Tibial nerve (tissue), 3 donors: ENCODE results near the gene TBL1XR1.

Source experiments
- CTCF ChIP-seq, 5 experiments: fragments of 200-600 bp in 3 of 5; fragments of 450-650 bp in 2 of 5; sonication (generic) in 3 of 5; IDR thresholded peaks; one replicate each; pipeline ENCODE4 v1.5.1; 2016 to 2019; ENCODE audit warnings: antibody characterized with exemption in 5 of 5, mild to moderate bottlenecking in 3 of 5, moderate library complexity in 2 of 5
- POLR2A ChIP-seq, 2 donors: fragments of 450-650 bp; IDR thresholded peaks; one replicate each; pipeline ENCODE4 v1.6.1; 2017; ENCODE audit warnings: antibody characterized with exemption in 2 of 2, mild to moderate bottlenecking in 2 of 2, moderate library complexity in 2 of 2

GRCh38 chr3:177162742-177163141, 34.5 kb downstream of the TBL1XR1 start:
- no peak for TF ChIP-seq CTCF (IDR thresholded peaks at IDR 0.05)
- no peak for TF ChIP-seq POLR2A (IDR thresholded peaks at IDR 0.05)
